EL (cell line): ENCODE results near the gene UNC13B.

Experiments
- DNase-seq: peaks from one replicate; pipeline ENCODE4 v3.0.0-alpha.2; 2016

UNC13B gene

GRCh38 chr9:35340046-35340445 is 178.2 kb downstream of the UNC13B start:
- peak; percentile 34 for DNase-seq

- DNase-seq, result no peak
Measured at GRCh38 chr9:35341021-35341420, 179.2 kb downstream of the UNC13B start.

GRCh38 chr9:35341585-35341984 is 179.8 kb downstream of the UNC13B start:
- DNase-seq, result peak; percentile 59

GRCh38 chr9:35342221-35342958 is 180.6 kb downstream of the UNC13B start:
- no peak for DNase-seq

- DNase-seq, result no peak
Measured at GRCh38 chr9:35348109-35348508, 186.3 kb downstream of the UNC13B start.

- no peak for DNase-seq
Measured at GRCh38 chr9:35349287-35349990, 187.6 kb downstream of the UNC13B start.

- no peak for DNase-seq
Measured at GRCh38 chr9:35350212-35350611, 188.4 kb downstream of the UNC13B start.

- peak; percentile 66 for DNase-seq
Measured at GRCh38 chr9:35350827-35351549, 189.2 kb downstream of the UNC13B start.

GRCh38 chr9:35353731-35354365 is 192.0 kb downstream of the UNC13B start:
- DNase-seq, result no peak

GRCh38 chr9:35355939-35356338 is 194.1 kb downstream of the UNC13B start:
- no peak for DNase-seq

GRCh38 chr9:35357116-35357515 is 195.3 kb downstream of the UNC13B start:
- peak; percentile 56 for DNase-seq

- DNase-seq, result no peak
Measured at GRCh38 chr9:35357826-35358225, 196.0 kb downstream of the UNC13B start.

GRCh38 chr9:35364817-35365585 is 203.2 kb downstream of the UNC13B start:
- peak; percentile 14 for DNase-seq

GRCh38 chr9:35366627-35367026 is 204.8 kb downstream of the UNC13B start:
- DNase-seq, result no peak

GRCh38 chr9:35367451-35367850 is 205.6 kb downstream of the UNC13B start:
- DNase-seq, result peak; percentile 96

- no peak for DNase-seq
Measured at GRCh38 chr9:35370241-35370640, 208.4 kb downstream of the UNC13B start.

GRCh38 chr9:35374436-35374835 is 212.6 kb downstream of the UNC13B start:
- DNase-seq, result no peak

GRCh38 chr9:35374910-35375309 is 213.1 kb downstream of the UNC13B start:
- DNase-seq, result no peak

GRCh38 chr9:35380039-35380438 is 218.2 kb downstream of the UNC13B start:
- no peak for DNase-seq

- DNase-seq, result no peak
Measured at GRCh38 chr9:35380619-35381018, 218.8 kb downstream of the UNC13B start.

GRCh38 chr9:35385042-35385441 is 223.2 kb downstream of the UNC13B start:
- DNase-seq, result peak; percentile 38

- DNase-seq, result no peak
Measured at GRCh38 chr9:35395076-35395705, 233.4 kb downstream of the UNC13B start.
